ENCODE measurements around the gene HDLBP.

DNA sequence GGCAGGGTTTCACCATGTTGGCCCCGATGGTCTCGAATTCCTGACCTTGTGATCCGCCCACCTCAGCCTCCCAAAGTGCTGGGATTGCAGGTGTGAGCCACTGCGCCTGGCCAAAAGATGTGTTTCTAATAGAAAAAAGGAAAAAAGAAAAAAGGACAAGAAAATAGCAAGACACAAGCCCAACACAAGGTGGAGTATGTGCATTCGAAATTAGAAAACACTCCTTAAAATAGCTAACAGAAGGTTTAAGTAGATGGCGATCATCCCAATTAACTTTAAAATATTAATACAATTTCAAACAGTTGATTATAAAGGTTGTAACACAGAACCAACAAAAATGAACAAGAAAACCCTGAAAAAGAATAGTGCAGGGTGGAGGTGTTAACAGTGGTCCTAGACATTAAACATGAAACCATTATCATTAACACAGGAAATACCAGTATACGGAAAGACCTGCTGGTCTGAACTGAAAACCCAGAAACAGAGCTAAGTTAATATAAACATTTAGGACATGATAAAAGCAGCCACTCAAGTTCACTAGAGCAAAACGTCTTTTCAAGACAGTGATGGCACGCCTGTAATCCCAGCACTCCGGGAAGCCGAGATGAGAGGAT is 57.9 kb downstream of the HDLBP start:
- peak; percentile 52 for TF ChIP-seq CTCF (conservative IDR thresholded peaks at IDR 0.05; ENCODE audit: low read length)
- TF ChIP-seq EZH2phosphoT487 (IDR thresholded peaks at IDR 0.05; ENCODE audit: borderline replicate concordance, low read depth, low read length), result no peak
